Measurements from ENCODE around the gene PIGL. TPM values are rescaled to one million over a fixed set of nuclear protein-coding genes. Genes with fewer than 3 reads are reported as not detected.

Gene PIGL
- total RNA-seq, 1 donor from 2014 or later: 16.4 TPM

- DNase-seq (ENCODE audit: low read depth): no peak
Measured at GRCh38 chr17:16352303-16352666, 135.3 kb downstream of the PIGL start.

DNA sequence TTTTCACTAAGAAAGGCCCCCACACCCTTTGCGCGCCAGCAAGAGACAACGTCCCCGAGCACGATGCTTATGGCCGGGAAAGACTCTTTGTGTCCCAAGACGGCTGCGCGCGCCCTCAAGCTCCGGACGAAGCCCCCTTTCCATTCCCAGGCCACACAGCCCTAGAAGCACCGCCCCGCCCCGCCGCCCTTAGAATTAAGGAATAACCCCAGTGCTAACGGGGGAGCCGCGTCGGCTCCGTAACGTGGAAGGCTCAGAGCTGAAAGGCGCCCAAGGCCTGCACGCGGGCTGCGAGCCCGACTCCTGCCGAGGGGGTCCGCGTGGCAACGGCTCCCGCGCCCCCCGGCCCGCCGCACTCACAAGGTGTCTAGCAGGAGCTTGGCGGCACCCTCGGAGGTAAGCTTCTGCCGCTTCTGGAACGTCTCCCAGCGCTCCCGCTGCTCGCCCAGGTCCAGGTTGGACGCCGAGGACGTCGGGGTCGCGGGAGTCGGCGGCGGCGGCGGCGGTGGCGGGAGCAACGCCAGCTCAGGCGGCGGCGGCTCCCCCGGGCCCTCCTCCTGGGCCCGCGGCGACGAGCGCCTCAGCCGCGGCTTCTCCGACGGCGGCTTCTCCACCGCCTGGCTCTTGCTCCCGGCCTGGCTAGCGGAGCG, 135.8 kb downstream of the PIGL start:
- peak; percentile 19 for DNase-seq (ENCODE audit: low read depth)

DNA sequence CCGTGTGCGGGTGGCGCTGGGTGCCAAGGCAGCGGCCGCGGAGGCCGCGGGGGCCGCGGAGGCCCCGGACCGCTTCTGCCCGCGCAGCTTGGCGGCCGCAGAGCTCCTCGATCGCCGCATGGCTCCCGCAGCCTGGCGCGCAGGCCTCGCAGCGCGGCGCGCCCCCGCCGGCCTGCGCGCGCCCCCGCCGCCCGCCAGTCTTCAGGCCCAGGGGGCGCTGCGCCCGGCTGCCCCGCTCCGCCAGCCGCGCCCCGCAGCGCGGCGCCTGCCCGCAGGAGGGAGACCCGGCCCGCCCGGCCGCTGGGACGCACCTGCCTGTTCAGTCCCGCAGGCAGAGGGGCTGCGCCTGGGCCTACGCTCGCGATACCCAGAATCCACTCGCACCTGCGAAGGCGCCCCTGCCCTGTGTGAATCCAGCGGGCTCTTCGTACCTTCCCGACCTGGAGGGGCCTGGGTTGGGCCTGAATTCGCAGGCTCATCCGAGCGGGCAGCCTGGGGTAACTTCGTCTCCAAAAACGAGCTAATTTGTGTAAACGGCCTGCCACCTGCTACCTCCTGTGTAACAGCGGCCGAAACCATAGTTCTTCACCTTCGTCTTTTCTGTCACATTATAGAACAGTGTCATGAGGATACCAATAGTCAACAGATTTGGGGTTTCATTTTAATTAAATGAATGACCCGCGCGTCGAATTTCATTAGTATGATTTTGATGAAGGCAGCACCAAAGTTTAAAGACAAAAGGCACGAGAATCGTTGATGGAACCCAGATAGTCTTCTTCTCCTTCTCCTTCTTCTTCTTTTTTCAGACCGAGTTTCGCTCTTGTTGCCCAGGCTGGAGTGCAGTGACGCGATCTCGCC, 136.5 kb downstream of the PIGL start, which contains the start of gene CENPV:
CENPV (minus strand) TSS at position 153 of the 858 bp plus-strand sequence; CDS start at position 120, 33 bp downstream.
- peak; percentile 22 for DNase-seq (ENCODE audit: low read depth)

GRCh38 chr17:16354585-16354984, 137.6 kb downstream of the PIGL start:
- no peak for DNase-seq (ENCODE audit: low read depth)

- DNase-seq (ENCODE audit: low read depth): no peak
Measured at GRCh38 chr17:16358394-16358793, 141.4 kb downstream of the PIGL start.

- DNase-seq (ENCODE audit: low read depth): no peak
Measured at GRCh38 chr17:16361874-16362273, 144.9 kb downstream of the PIGL start.

DNA sequence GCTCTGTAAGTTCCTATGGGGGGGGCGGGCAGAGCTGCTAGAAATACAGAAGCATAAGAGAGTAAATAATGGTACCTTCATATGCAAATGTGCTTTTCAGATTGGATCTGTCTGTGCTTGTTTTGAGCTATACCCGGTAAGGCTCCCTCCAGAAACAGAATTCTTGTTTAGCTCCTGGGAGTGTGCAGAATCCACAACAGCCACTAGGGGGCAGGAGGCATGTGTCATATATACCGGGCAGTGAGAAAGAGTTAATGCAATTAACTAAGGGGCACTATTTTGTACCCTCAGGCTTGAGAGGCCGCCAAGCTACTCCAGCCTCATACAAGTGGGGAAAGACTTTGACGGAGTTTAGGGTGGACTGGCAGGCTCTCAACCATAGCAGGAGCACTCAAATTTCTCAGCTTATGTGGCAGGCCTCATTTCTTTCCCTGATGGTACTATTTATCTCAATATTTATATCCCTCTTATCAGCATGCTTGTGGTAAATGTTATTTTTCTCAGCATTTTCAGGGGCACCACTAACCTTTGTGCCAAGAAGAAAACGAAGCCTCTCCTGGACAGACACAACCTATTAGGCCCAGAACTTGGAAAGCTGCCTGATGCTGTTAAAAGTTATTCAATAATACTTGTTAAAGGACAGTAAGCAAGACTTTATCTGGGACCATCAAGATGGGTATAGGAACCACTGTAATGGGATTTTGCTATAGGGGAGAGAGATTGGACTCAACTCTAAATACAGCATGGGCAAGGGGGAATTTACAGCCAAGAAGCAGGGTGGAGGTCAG, 146.9 kb downstream of the PIGL start:
- peak; percentile 75 for DNase-seq (ENCODE audit: low read depth)

GRCh38 chr17:16364625-16365024, 147.6 kb downstream of the PIGL start:
- DNase-seq (ENCODE audit: low read depth): no peak

- DNase-seq (ENCODE audit: low read depth): peak; percentile 86
Measured at GRCh38 chr17:16371742-16372141, 154.7 kb downstream of the PIGL start.

GRCh38 chr17:16374146-16374938, 157.3 kb downstream of the PIGL start:
- DNase-seq (ENCODE audit: low read depth): no peak

MicroRNA genes within 50 kb of the gene (microRNA counts, 767-probe panel; counts per million panel counts)
- not detected for microRNA hsa-miR-1288

Small RNAs within 50 kb of the gene (microRNA-seq; reads per million reads assigned to microRNA genes)
- not detected for gene MIR1288

Other genes with a start within 250 kb of the PIGL start
- gene ZSWIM7, start 217.5 kb upstream of the PIGL start, total RNA-seq: 25.2 and 35.7 TPM in 2 replicates
- 54.7 and 69.2 TPM in 2 replicates for gene TTC19, start 217.4 kb upstream of the PIGL start, total RNA-seq
- gene NCOR1, start 1.7 kb upstream of the PIGL start, total RNA-seq: 60.0 and 73.3 TPM in 2 replicates
- gene CENPV, start 136.3 kb downstream of the PIGL start, total RNA-seq: 8.2 and 10.7 TPM in 2 replicates
- 823 and 904 TPM in 2 replicates for gene UBB, start 163.9 kb downstream of the PIGL start, total RNA-seq
- gene TRPV2, start 198.4 kb downstream of the PIGL start, total RNA-seq: 13.1 and 16.1 TPM in 2 replicates